PFSK-1 (cell line): ENCODE results near the gene RTN4RL2.

Source experiments
- POLR2AphosphoS5 ChIP-seq: IDR thresholded peaks from 2 replicates; pipeline ENCODE4 v1.6.1; 2012; ENCODE audit warnings: low read depth, mild to moderate bottlenecking, control low read depth, low read length, moderate library complexity
- SIN3A ChIP-seq: IDR thresholded peaks from 2 replicates; pipeline ENCODE4 v1.6.1; 2012; ENCODE audit warnings: mild to moderate bottlenecking, low read length, moderate library complexity, borderline replicate concordance; ENCODE audit not compliant: insufficient read depth
- TAF1 ChIP-seq: IDR thresholded peaks from 2 replicates; pipeline ENCODE4 v1.6.1; 2012; ENCODE audit warnings: low read length, control low read depth, borderline replicate concordance; ENCODE audit not compliant: insufficient read depth
- TF ChIP-seq, protein P1 (sequence below), 2 experiments: IDR thresholded peaks; 2 replicates each; pipeline versions ENCODE4 v1.6.1 to v1.8.0; 2011 to 2012; ENCODE audit warnings: low read depth in 2 of 2, low read length in 2 of 2, control low read depth in 1 of 2, inconsistent platforms in 1 of 2, mild to moderate bottlenecking in 1 of 2, moderate library complexity in 1 of 2; ENCODE audit not compliant: insufficient read depth in 1 of 2

DNA sequence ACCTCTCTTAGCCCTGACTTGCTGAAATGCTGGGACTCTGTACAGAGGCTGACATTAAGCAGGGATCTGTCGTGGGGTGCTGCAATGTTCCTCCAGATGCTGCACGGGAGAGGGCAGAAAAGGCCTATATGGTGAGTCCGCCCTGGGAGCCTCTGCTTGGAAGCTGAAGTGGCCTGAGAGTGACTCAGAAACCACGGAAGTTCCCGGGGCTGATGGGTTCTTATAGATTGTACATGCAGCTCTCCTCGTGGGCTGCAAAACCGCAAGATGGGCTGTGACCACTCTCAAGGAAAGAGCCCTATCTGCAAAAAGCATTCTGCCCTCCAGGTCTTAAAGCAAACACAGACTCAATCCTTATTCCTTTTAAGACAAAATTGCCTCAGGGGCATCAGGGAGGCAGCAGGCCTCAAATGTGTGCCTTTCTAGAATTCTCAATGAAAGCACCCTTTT is 27.6 kb upstream of the RTN4RL2 start:
- TF ChIP-seq SIN3A = no peak
- TF ChIP-seq, protein P1, sequence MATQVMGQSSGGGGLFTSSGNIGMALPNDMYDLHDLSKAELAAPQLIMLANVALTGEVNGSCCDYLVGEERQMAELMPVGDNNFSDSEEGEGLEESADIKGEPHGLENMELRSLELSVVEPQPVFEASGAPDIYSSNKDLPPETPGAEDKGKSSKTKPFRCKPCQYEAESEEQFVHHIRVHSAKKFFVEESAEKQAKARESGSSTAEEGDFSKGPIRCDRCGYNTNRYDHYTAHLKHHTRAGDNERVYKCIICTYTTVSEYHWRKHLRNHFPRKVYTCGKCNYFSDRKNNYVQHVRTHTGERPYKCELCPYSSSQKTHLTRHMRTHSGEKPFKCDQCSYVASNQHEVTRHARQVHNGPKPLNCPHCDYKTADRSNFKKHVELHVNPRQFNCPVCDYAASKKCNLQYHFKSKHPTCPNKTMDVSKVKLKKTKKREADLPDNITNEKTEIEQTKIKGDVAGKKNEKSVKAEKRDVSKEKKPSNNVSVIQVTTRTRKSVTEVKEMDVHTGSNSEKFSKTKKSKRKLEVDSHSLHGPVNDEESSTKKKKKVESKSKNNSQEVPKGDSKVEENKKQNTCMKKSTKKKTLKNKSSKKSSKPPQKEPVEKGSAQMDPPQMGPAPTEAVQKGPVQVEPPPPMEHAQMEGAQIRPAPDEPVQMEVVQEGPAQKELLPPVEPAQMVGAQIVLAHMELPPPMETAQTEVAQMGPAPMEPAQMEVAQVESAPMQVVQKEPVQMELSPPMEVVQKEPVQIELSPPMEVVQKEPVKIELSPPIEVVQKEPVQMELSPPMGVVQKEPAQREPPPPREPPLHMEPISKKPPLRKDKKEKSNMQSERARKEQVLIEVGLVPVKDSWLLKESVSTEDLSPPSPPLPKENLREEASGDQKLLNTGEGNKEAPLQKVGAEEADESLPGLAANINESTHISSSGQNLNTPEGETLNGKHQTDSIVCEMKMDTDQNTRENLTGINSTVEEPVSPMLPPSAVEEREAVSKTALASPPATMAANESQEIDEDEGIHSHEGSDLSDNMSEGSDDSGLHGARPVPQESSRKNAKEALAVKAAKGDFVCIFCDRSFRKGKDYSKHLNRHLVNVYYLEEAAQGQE (IDR thresholded peaks at IDR 0.05; ENCODE audit: insufficient read depth in 1 of 2, low read depth in 2 of 2, low read length in 2 of 2) = no peak
- TF ChIP-seq POLR2AphosphoS5 = no peak
- TF ChIP-seq TAF1 = no peak
